RWPE1 (cell line): ENCODE measurements around the gene ITGB8.

Source experiments
- CTCF ChIA-PET: fragments of 350-600 bp; sonication (Branson Sonifier 250); formaldehyde crosslinking; extraction: SDS; loops from one replicate; lab custom pipeline; 2021; lab: Yijun Ruan, JAX
- POLR2A ChIA-PET: fragments of 400-600 bp; formaldehyde crosslinking; extraction: SDS; loops from one replicate; lab custom pipeline; 2020; ENCODE audit warnings: antibody characterized with exemption; ENCODE audit not compliant: low non-redundant PET; lab: Yijun Ruan, JAX
- DNase-seq: peaks from one replicate; pipeline ENCODE4 v3.0.0; 2012; ENCODE audit warnings: low spot score
- H3K27ac ChIP-seq: fragments of 450-650 bp; 2 replicates; pipeline ENCODE4 v1.5.1; 2017
- CTCF ChIP-seq: fragments of 450-650 bp; conservative IDR thresholded peaks from 2 replicates; pipeline ENCODE4 v1.5.1; 2017; ENCODE audit warnings: low read depth, mild to moderate bottlenecking

Gene ITGB8

GRCh38 chr7:20459419-20459818 lies 128.7 kb downstream of the ITGB8 start:
- H3K27ac ChIP-seq: no peak overlapping the region
- ChIA-PET POLR2A (no interaction called here), CTCF (no interaction called here)
- DNase-seq: no peak
- TF ChIP-seq CTCF: no peak

- POLR2A ChIA-PET: no interaction called here
- CTCF ChIA-PET: no interaction called here
- no peak for TF ChIP-seq CTCF
- DNase-seq: no peak
- H3K27ac ChIP-seq: no peak overlapping the region
Measured at GRCh38 chr7:20464891-20465290, 134.2 kb downstream of the ITGB8 start.
